ENCODE results near the gene NPIPA5. TPM values are rescaled to one million over a fixed set of nuclear protein-coding genes. Genes with fewer than 3 reads are reported as not detected.
"Not testable (repeated sequence)": the region's sequence is repeated elsewhere in the genome, so short reads cannot be mapped to it uniquely, and the experiment has no call there.

NPIPA5 gene
- total RNA-seq, 1 donor from 2014 or later = 8.5 TPM

DNA sequence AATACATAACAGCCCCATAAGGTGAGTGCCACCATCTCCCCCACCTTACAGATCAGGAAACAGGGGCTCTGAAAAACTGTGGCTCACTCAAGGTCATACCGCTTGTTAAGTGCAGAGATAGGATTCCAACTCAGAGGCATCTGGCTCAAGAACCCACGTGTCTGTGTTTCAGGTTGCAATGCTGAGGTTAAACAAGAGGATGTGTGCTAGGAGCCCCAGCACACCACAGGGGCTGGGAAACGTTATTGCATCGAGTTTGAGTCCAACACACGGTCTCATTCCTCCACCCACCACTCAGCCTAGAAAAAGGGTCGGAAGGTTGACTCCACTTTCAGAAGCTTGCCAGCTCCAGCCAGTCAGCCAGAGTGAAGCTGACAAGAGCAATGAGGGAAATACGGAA is 29.4 kb downstream of the NPIPA5 start:
- not testable (repeated sequence) for H3K9me3 Mint-ChIP-seq (ENCODE audit: low read depth); H3K27me3 Mint-ChIP-seq; H3K4me3 Mint-ChIP-seq (ENCODE audit: low read depth); DNase-seq (ENCODE audit: low spot score, unreplicated experiment); H3K27ac Mint-ChIP-seq; H3K4me1 Mint-ChIP-seq (ENCODE audit: low read depth); H3K36me3 Mint-ChIP-seq (ENCODE audit: insufficient read depth)

DNA sequence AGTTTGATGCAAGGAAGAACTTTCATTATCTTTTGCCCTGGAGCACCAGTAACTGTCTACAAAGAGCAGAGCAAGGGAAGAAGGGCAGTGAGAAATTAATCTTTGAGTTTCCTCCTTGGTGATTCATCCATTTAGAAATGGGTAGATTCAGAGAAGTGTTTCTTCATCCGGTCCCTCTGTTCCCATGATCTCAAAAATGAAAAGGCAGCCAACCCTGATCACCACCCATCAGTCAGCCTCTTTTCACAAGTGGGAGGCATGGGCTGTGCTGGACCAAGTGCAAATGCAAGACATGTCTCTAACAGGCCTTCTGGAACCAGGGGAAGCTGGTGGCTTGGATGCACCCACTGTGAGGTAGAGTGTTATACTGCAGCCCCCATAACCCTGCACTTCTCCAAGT is 35.8 kb downstream of the NPIPA5 start:
- not testable (repeated sequence) for H3K4me3 Mint-ChIP-seq (ENCODE audit: low read depth); H3K4me1 Mint-ChIP-seq (ENCODE audit: low read depth); H3K27me3 Mint-ChIP-seq; H3K9me3 Mint-ChIP-seq (ENCODE audit: low read depth); H3K36me3 Mint-ChIP-seq (ENCODE audit: insufficient read depth); DNase-seq (ENCODE audit: low spot score, unreplicated experiment); H3K27ac Mint-ChIP-seq

DNA sequence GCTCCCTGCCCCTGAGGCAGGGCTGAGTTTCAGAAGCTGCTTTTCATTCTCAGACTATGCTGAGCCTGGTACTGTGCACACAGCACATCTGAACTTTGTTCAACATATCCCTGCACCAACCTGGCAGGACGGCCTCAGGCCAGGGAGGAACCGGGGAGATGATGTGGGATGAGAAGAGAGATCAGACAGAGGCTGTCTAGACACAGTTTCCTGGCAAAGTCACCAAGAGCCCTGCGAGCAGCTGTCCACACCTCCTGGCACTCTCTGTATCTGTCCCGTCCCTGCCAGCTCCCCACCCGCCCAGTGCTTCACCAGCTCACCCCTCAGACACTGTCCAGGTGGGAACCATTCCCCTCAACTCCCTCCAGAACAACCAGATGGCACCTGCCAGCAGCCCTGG is 39.1 kb downstream of the NPIPA5 start:
- H3K4me1 Mint-ChIP-seq (ENCODE audit: low read depth); H3K4me3 Mint-ChIP-seq (ENCODE audit: low read depth); H3K9me3 Mint-ChIP-seq (ENCODE audit: low read depth); H3K36me3 Mint-ChIP-seq (ENCODE audit: insufficient read depth); DNase-seq (ENCODE audit: low spot score, unreplicated experiment); H3K27ac Mint-ChIP-seq; H3K27me3 Mint-ChIP-seq: not testable (repeated sequence)

DNA sequence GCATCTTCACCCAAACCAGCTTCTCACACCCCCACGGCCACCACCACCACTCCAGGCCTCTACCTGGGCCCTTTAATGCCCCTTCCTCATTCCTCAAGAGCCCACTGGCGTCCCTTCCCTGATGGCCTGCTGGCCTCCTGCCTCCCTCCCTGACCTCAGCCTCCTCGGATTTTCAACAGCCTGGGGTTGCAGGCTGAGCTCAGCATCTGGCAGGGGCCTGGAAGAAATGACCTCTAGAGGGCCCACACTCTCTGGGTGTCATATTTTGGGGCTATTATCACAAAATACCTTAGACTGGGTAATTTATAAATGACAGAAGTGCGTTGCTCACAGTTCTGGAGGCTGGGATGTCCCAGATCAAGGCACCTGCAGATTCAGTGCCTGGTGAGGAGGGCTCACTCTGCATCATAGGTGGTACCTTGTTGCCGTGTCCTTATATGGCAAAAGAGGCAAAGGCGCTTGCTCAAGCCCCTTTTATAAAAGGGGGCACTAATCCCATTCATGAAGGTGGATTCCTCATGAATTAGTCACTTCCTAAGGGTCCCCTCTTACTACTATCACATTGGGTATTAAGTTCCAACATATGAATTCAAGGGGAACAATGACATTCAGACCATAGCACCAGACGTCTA is 40.0 kb downstream of the NPIPA5 start:
- not testable (repeated sequence) for H3K4me3 Mint-ChIP-seq (ENCODE audit: low read depth); H3K9me3 Mint-ChIP-seq (ENCODE audit: low read depth); H3K27me3 Mint-ChIP-seq; H3K27ac Mint-ChIP-seq; H3K4me1 Mint-ChIP-seq (ENCODE audit: low read depth); DNase-seq (ENCODE audit: low spot score, unreplicated experiment); H3K36me3 Mint-ChIP-seq (ENCODE audit: insufficient read depth)

DNA sequence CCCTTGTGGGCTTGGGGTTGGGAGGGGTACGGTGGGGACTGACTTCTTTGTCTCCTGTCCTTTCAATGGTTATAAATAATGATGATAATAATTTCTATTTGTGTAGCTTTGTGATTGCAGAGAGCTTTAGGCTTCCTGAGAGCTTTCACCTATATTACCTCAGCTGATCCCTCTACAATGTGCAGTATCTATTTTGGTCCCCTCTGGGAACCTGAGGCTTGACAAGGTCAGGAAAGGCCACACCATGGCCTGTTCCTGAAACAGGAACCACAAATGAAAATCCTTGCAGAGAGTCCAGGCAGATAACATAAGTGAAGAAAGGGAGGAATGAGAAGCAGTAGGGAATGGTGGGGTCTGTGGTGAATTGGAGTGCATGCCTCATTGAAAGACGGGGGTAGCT is 42.5 kb downstream of the NPIPA5 start:
- not testable (repeated sequence) for H3K4me1 Mint-ChIP-seq (ENCODE audit: low read depth); DNase-seq (ENCODE audit: low spot score, unreplicated experiment); H3K4me3 Mint-ChIP-seq (ENCODE audit: low read depth); H3K9me3 Mint-ChIP-seq (ENCODE audit: low read depth); H3K27me3 Mint-ChIP-seq; H3K27ac Mint-ChIP-seq; H3K36me3 Mint-ChIP-seq (ENCODE audit: insufficient read depth)

DNA sequence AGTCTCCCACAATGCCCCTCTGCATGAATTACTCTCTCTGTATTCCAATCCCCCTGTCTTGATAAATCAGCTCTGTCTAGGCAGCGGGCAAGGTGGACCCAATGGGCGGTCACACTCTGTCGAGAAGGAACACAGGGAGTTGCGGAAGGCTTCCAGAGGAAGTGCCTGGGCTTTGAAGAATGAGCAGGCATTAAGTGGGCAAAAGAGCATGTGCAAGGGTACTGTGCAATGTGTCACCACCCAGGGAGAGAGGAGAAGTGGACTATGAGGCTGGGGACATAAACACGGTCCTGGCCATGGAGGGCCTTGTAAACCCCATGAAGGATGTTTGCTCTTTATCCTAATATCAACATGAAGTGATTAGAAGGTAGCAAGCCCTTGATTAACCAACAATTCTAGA is 44.1 kb downstream of the NPIPA5 start:
- H3K36me3 Mint-ChIP-seq (ENCODE audit: insufficient read depth) = not testable (repeated sequence)

DNA sequence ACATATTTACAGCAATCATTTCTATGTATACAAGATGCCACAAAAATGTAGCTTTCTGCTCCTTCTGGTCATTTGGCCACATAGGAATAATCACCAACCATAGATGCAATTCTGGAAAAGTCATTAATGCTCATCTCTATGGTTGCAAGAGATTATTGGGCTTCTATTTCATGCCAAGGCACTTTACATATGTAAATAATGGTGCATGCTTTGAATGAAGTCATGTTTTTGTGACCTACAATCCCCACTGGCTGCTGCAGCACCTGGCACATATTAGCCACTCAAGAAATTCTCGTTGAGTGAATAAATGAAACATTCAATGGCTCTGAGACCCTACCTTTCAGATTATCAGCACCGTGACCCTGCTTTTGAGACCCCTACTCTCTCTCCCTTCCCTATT is 47.1 kb downstream of the NPIPA5 start:
- H3K9me3 Mint-ChIP-seq (ENCODE audit: low read depth); DNase-seq (ENCODE audit: low spot score, unreplicated experiment); H3K27ac Mint-ChIP-seq; H3K4me1 Mint-ChIP-seq (ENCODE audit: low read depth); H3K27me3 Mint-ChIP-seq; H3K4me3 Mint-ChIP-seq (ENCODE audit: low read depth); H3K36me3 Mint-ChIP-seq (ENCODE audit: insufficient read depth): not testable (repeated sequence)

More for the DNA sequence above, 44.1 kb downstream of the NPIPA5 start:
- H3K27me3 Mint-ChIP-seq; DNase-seq (ENCODE audit: low spot score, unreplicated experiment); H3K27ac Mint-ChIP-seq; H3K9me3 Mint-ChIP-seq (ENCODE audit: low read depth); H3K4me1 Mint-ChIP-seq (ENCODE audit: low read depth); H3K4me3 Mint-ChIP-seq (ENCODE audit: low read depth): not testable (repeated sequence)

DNA sequence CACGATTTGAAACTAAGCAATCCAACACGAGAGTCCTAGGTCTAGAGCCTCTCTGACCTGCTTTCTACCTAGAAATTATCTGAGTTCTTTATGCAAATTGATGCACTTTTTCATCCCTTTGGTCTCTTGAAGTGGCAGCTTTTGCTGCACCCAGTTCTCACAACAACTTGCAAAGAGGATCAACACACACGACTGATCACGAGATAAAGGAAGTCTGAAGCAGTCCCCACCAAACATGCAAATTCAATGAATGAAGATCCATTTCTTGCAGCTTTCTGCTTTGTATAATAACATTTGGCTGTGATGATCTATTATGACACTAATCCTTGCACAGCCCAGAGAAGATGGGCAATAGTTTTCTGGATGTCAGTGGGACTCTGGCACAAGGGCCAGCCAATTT is 53.1 kb downstream of the NPIPA5 start:
- not testable (repeated sequence) for H3K9me3 Mint-ChIP-seq (ENCODE audit: low read depth); H3K4me1 Mint-ChIP-seq (ENCODE audit: low read depth); H3K4me3 Mint-ChIP-seq (ENCODE audit: low read depth); H3K27me3 Mint-ChIP-seq; H3K27ac Mint-ChIP-seq; H3K36me3 Mint-ChIP-seq (ENCODE audit: insufficient read depth); DNase-seq (ENCODE audit: low spot score, unreplicated experiment)

DNA sequence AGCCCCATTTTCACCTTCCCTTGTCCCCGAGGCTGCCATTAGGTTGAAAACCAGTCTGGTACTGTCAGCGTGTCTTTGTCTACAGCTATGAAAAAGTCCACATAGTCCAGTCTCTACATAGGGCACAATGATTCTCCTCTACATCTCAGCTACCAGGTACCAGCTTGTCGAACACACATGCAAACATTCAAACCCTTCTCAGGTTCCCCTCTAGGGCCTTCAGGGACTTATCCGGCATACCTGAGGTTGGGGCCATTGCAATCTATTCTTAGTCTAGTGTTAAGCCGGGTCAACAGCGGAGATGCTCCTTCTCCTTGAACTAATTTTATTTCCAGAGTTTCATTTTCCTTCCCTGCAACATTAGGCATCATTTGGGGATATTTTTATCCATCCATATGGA is 54.7 kb downstream of the NPIPA5 start:
- H3K4me1 Mint-ChIP-seq (ENCODE audit: low read depth); DNase-seq (ENCODE audit: low spot score, unreplicated experiment); H3K4me3 Mint-ChIP-seq (ENCODE audit: low read depth); H3K9me3 Mint-ChIP-seq (ENCODE audit: low read depth); H3K36me3 Mint-ChIP-seq (ENCODE audit: insufficient read depth); H3K27ac Mint-ChIP-seq; H3K27me3 Mint-ChIP-seq: not testable (repeated sequence)

DNA sequence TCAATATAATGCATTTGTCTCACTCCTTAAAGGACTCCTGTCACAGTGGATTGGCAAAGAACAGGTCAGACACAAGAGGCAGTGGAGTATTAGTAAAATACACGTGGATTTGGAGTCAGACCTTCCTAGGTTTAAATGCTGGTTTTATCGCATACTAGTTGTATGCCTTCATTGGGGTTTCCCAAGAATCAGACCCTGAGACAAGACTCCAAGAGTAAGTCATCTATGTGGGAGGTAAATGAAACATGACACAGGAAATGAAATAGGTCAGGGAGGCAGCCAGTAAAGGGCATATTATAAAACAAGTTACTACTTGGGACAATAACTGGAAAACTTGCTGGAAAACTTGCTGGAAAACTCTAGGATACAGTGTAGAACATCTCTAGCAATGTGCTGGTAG is 56.9 kb downstream of the NPIPA5 start:
- not testable (repeated sequence) for H3K27me3 Mint-ChIP-seq; H3K9me3 Mint-ChIP-seq (ENCODE audit: low read depth); DNase-seq (ENCODE audit: low spot score, unreplicated experiment); H3K27ac Mint-ChIP-seq; H3K4me3 Mint-ChIP-seq (ENCODE audit: low read depth); H3K4me1 Mint-ChIP-seq (ENCODE audit: low read depth); H3K36me3 Mint-ChIP-seq (ENCODE audit: insufficient read depth)

DNA sequence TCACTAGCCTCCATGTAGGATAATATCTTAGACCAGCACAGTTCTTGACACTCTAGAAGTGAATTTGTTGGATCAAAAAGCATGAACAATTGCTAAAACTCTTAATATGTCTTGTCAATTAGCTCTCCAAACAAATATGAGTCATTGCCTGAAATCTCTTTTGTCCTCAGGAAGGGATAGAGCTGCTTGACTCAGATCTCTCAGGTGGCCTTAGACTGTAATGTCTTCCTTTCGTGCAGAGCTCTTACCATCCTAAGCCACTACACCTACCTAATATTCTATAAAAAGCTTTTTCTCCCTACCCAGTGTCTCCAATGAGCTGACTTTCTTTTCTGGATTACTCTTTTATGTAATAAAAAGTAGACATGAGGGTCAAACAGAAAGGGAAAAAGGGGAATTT is 63.5 kb downstream of the NPIPA5 start:
- H3K4me3 Mint-ChIP-seq (ENCODE audit: low read depth); H3K27ac Mint-ChIP-seq: not testable (repeated sequence)

More for the DNA sequence above, 63.5 kb downstream of the NPIPA5 start:
- not testable (repeated sequence) for H3K9me3 Mint-ChIP-seq (ENCODE audit: low read depth); H3K4me1 Mint-ChIP-seq (ENCODE audit: low read depth); H3K27me3 Mint-ChIP-seq; H3K36me3 Mint-ChIP-seq (ENCODE audit: insufficient read depth); DNase-seq (ENCODE audit: low spot score, unreplicated experiment)

Other genes with a start within 250 kb of the NPIPA5 start
- 36.9 and 37.6 TPM in 2 replicates for gene MPV17L, start 17.5 kb upstream of the NPIPA5 start, total RNA-seq
- gene BMERB1, start 56.3 kb upstream of the NPIPA5 start, total RNA-seq = 13.5 and 16.1 TPM in 2 replicates

All from progenitor cell of endocrine pancreas (in vitro differentiated cells).